HepG2 (cell line): ENCODE measurements around the gene TMEM151A. TPM values are rescaled to one million over a fixed set of nuclear protein-coding genes. Genes with fewer than 3 reads are reported as not detected.

Source experiments
- HNF4A ChIP-seq: sonication (generic); formaldehyde crosslinking; IDR thresholded peaks from 2 replicates; pipeline ENCODE4 v1.4.0; 2020; ENCODE audit warnings: missing genetic modification reagents
- ZEB1 ChIP-seq: IDR thresholded peaks from 2 replicates; pipeline ENCODE4 v1.6.1; 2012; ENCODE audit warnings: mild to moderate bottlenecking, low read depth, inconsistent platforms; ENCODE audit not compliant: insufficient replicate concordance
- ZNF142 ChIP-seq: sonication (generic); formaldehyde crosslinking; IDR thresholded peaks from 2 replicates; pipeline ENCODE4 v1.4.0; 2020; ENCODE audit warnings: missing genetic modification reagents
- ZNF75D ChIP-seq: sonication (generic); formaldehyde crosslinking; IDR thresholded peaks from 2 replicates; pipeline ENCODE4 v1.8.1; 2023; ENCODE audit warnings: missing genetic modification reagents, mild to moderate bottlenecking, borderline replicate concordance
- polyA plus RNA-seq, 8 experiments: library from polyadenylated mRNA; depleted of rRNA in 3 of 8; stranded (reverse) in 7 of 8; unstranded in 1 of 8; fragments of >200 nt; fragmentation: Illumina TruSeq in 4 of 8; extraction: Trizol in 4 of 8; gene quantifications; 2 replicates each; pipeline versions ENCODE4 v1.2.1 to v1.2.3, GENCODE V29; 2011 to 2016; ENCODE audit warnings: low read depth in 4 of 8, missing spikeins in 1 of 8, mixed read lengths in 1 of 8; ENCODE audit not compliant: insufficient read depth in 1 of 8
- total RNA-seq, 5 experiments: library from RNA; depleted of rRNA; stranded (reverse); fragments of >200 nt; fragmentation: Illumina TruSeq; extraction: Trizol; gene quantifications; 2 replicates each; pipeline ENCODE4 v1.2.3, GENCODE V29; 2016; ENCODE audit warnings: low read depth in 1 of 5

The TMEM151A gene
- total and polyA plus RNA-seq, 2 of the 13 experiments (the other 11 are each of a cell fraction or from before 2014, with no cell fraction given) = 0.18 to 0.33 TPM

DNA sequence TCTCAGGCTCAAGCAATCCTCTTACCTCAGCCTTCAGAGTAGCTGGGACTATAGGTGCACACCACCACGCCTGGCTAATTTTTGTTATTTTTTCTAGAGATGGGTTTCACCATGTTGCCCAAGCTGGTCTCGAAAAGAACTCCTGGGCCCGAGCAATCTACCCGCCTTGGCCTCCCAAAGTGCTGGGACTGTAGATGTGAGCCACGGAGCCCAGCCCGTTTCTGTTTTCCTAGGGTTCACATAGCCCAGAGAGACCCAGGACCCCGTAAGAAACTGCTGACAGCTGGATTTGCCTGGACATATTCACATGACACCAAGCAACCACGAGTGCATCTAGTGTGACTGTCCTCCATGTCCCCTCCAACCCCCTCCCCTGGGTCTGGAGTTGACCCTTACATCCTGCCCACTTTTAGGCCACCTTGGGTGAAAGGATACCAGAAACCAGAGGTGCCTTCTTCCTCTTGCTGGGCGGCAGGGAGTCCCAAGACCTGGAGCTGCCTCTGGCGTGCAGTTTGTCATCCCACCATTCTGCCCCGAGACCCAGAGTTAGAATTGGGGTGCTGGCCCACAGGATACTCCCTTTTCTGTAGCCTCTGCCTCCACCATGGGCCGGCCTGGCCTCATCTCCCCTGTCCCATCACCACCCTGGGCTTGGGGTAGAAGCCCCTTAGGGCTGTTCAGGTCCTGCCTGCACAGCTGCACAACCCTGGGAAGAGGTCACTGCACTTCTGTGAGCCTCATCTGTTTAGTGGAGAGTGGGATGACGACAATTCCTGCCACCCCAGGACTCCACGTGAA, 48.2 kb downstream of the TMEM151A start (continued):
- TF ChIP-seq ZNF142 (CRISPR knock-in tag) (no peak), ZNF75D (CRISPR knock-in tag) (no peak), HNF4A (CRISPR knock-in tag) (no peak), ZEB1 (no peak)
